ENCODE data around the gene C2CD2.

The C2CD2 gene

GRCh38 chr21:41887667-41888066, 66.2 kb downstream of the C2CD2 start:
- DNase-seq (ENCODE audit: low spot score), result no peak

GRCh38 chr21:41886328-41886727, 67.5 kb downstream of the C2CD2 start:
- no peak for DNase-seq (ENCODE audit: low spot score)

DNA sequence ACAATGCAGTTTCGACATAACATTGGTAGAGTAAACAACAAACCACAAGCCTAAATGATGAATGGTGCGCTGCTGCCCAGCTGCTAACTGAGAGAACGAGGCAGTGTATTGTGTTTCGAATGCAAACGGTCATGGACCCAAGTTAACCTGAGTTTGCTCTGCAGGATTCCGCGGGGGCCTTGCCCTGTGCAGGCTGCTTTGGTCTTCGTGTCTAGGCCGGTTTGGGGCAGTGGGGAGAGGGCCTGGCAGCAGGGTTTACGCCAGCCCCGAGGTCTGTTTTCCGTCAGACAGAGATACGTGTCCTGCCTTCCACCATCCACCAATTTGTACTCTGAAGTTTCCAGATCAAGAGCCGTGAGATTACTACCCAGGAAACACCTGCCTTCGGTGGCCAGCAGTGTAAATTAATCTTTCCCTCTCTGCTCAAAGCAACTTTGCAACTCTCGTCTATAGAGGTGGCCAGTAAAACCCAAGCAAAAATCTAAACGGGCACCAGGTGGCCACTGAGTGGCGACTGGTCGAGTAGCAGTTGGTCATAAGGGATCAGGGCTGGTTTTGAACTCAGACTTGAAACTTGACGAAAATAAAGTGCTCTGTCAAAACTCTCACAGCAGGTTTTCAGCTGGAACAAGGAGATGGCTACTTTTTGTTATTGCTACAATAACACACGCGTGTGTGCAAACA, 68.3 kb downstream of the C2CD2 start:
- peak; percentile 33 for DNase-seq (ENCODE audit: low spot score)

DNA sequence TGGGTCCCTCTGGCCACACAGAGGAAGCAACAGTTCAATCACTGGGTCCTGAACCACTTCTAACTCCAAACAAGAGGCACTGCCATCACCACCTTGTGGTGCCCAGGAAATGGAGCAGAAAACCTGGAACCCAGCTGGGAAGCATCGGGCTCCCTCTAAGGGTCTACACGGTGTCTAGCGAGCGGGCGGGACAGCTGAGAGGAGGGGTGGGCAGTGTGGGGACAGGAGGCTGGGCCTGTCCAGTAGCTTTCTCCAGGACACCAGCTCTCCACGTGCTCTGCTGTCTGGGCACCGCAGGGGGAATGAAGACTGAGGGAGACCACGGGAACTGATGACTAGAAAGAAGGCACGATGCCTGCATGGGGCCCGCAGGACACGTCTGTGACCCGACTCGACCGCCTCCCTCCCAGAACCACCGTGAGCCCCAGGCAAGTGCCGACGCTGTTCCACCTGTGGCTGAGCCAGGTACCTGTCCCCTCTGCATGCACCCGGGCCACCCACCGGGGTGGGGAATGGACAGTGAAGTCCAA, 69.3 kb downstream of the C2CD2 start:
- no peak for DNase-seq (ENCODE audit: low spot score)

- DNase-seq (ENCODE audit: low spot score), result no peak
Observed at GRCh38 chr21:41883582-41883981, 70.2 kb downstream of the C2CD2 start.

DNA sequence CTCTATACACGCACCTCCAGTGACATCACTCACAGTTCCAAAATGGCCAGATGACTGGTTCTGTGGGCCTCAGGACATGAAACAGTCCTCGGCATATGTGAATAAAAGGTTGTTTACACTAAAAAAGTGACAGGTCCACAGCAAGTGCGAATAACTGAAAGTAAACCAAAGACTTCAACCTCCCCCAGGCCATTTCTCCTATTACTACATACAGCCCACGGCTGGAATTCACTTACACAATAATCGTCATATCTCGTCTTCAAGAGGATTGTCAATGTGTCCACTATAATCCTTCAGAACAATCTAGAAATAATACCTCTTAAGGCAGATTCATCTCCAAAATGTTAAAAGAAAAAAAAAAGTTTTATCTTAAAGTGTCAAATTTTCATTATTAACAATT, 72.8 kb downstream of the C2CD2 start:
- no peak for DNase-seq (ENCODE audit: low spot score)

- no peak for DNase-seq (ENCODE audit: low spot score)
Observed at GRCh38 chr21:41880153-41880552, 73.7 kb downstream of the C2CD2 start.

DNA sequence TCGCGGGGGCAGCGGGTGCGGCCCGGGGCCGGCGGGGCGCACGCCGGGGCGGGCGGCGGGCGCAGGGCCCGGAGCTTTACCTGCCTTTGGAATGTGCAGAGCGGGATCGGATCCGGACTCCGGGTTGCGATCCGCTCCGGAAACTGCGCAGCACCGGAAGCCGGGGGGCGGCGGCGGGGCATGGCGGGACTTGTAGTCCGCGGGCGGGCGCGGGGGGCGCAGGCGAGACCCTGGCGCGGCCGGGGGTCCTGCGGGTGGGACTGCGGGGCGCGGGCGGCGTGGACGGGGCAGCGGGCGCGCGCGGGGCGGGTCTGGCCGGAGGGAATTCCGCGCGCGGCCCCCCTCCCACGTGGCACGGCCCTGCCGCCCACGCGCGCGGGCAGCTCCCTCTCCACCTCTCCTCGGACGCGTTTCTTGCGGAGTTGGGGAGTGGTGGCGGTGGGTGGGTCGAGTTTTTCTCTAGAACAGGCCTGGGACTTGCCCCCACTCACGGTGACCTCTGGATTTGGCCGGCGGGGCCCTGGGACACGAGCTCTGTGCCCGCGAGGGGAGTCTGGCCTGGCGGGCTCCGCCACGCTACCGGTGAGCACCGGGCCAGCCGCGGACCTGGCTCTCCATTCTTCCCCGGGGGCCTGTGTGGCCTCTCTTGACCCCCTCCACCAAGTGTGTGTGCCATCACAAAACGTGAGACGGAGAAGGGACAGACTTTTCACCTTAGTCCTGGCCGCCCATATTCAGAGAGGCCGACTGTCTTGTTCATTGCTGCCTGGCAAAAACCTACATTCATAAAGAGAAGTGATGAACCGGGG, 74.4 kb downstream of the C2CD2 start, which contains the start of gene PRDM15:
PRDM15 (minus strand) TSS at position 155 of the 809 bp plus-strand sequence. CDS start 18,981 bp downstream, outside the sequence.
- DNase-seq (ENCODE audit: low spot score), result peak; percentile 90

DNA sequence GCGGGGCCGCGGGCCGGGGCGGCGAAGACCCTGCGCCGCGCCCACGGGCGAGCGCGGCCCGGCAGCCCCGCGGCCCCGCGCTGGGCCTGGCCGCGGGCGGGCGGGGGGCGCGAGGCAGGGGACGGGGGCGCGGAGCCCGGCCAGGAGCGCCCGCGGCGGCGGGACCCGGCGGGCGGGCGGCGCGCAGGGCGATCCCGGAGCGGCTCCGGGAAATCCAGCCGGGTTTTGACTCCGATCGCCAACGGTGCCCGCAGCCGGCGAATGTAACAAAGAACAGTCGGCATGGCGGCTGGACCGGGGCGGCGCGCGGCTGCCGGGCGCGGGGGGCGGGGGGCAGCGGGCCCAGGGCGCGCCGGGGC, 75.0 kb downstream of the C2CD2 start:
- DNase-seq (ENCODE audit: low spot score), result peak; percentile 94

- peak; percentile 71 for DNase-seq (ENCODE audit: low spot score)
Observed at GRCh38 chr21:41877901-41878830, 75.7 kb downstream of the C2CD2 start.

DNA sequence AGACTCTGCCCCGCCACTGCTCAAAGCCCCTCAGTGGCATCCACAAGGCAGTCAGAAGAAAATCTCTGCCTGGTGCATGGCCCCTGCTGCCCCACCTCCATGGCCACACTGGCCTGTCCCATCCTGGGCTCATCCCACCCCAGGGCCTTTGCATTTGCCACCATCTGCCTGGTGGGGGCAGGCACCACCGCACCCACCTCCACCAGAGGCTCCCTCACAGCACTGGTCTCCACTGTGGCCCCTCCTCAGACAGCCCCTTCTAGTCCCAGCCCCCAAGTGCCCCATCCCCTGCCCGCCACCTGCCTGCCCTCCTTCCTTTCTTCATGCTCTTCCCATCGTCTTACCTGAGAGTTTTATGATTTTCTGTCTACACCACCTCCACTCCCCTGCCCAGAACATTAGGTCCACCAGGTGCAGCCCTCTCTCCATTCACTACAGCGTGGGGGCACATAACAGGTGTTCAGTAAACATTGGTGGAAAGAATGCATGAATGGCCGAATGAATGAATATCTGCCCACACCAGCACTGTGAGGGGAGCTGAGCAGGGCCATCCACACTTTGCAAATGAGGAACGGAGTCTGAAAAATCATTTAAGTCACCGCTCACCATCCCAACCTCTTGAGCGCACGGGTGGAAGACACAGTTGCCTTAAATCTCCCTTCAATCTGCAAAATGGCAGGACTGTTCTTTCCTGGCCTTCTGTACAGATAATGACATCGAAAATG, 76.7 kb downstream of the C2CD2 start:
- no peak for DNase-seq (ENCODE audit: low spot score)

DNA sequence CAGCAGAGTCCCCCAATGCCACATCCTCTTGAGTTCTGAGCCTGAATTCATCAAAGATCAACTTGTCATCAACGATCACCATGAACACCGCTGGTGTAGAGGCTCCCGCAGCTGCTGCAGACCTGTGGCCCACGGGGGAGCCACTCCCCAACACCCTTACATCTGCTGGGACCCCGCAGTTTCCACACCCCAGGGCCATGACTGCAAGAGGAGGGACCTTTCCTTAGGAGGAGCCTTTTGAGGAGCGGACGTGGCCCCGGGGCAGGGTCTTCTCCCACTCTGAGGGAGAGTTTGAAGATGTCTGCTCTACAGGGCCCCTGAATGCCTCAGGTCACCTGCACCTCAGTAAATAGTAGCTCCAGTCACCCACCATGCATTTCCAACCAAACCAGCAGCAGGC, 77.4 kb downstream of the C2CD2 start:
- no peak for DNase-seq (ENCODE audit: low spot score)

DNA sequence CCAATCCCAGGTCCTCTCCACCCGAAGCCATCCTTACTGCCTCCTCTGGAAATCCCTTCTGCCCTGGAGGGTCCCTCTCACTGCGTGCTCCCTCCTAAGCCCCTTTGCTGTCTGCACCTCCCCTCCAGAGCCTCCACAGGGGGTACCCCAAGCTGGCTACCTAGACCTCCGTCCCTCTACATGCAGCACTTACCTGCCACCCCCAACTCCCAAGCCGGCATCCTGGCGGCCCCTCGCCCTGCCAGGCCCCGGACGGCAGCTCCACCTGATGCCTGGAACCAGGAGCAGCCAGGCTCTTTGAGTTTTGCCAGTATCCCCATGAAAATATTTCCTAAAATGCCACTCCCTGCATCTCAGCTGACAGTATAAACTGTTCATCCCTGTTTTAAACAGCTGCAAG, 78.7 kb downstream of the C2CD2 start:
- DNase-seq (ENCODE audit: low spot score), result no peak

GRCh38 chr21:41874611-41875010, 79.2 kb downstream of the C2CD2 start:
- no peak for DNase-seq (ENCODE audit: low spot score)

DNA sequence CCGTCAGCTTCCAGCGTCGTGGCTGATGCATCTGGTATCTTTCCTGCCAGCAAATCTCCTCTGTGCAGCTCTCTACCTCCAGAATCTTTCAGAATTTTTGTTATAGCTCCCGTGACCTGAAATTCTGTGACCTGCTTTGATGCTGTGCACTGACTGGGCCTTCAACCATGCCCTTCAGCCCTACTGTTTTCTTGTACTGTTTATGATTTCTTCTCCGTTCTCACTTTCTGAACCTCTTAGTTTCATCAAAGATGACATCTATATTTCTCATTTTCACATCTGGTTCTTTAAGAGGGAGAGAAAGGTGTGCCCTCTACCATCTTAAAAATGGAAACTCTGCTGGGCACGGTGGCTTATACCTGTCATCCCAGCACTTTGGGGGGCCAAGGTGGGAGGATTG, 80.4 kb downstream of the C2CD2 start:
- DNase-seq (ENCODE audit: low spot score), result no peak

DNA sequence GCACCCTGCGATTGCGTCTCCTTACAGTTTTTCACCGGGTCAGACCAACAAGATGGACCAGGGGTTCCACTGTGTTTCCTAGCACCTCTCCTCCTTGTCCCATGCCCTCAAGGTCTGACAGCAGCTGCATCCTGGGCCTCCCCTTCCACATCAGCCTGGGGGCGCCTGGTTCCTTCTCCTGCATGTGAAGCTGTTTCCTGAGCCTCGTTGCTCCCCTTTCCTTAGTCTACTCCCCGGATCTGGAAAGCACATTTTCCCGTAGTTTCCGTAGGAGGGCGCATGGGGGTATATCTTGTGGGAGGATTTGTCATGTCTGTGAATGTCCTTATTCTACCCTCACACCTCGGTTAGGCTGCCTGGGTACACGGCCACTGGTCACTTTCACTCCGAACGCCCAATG, 80.8 kb downstream of the C2CD2 start:
- no peak for DNase-seq (ENCODE audit: low spot score)

GRCh38 chr21:41871293-41872030, 82.4 kb downstream of the C2CD2 start:
- DNase-seq (ENCODE audit: low spot score), result no peak

DNA sequence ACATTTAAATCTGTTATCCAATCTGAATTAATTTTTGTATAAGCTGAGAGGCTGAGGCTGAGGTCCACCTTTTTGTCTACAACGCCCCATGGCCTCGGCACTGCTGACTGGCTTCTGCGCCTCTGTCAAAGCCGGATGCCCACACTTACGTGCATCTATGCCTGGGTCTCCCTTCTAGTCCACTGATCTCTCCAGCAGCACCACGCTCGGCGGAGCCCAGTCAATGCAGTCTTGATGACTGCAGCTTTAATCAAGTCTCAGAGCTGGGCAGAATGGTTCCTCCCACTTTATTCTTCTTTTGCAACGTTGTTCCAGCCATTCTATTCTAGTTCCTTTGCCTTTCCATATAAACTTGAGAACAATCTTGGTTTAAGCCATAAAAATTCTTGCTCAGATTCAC, 84.0 kb downstream of the C2CD2 start:
- no peak for DNase-seq (ENCODE audit: low spot score)

- DNase-seq (ENCODE audit: low spot score), result no peak
Observed at GRCh38 chr21:41868062-41868710, 85.6 kb downstream of the C2CD2 start.

DNA sequence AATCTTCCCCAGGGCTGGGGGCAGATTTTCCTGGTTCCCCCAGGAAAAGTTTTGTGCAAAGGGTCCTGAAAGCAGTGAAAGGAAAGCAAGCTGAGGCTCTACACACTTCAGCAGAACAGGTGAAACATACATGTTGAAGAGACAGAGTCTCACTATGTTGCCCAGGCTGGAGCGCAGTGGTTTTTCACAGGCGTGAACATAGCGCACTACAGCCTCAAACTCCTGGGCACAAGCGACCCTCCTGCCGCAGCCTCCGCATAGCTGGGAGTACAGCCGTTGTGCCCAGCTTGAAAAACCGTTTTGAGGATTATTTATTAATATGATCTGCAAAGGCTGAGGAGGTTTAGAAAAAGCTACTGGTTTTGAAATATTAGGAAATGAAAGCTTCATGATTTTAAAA, 86.5 kb downstream of the C2CD2 start:
- DNase-seq (ENCODE audit: low spot score), result no peak

Measured in AG08396 (cell line).